GM12873 (cell line): ENCODE measurements around the gene SSUH2.

ENCODE experiments used
- CTCF ChIP-seq: IDR thresholded peaks from 2 replicates; pipeline ENCODE4 v1.5.1; 2012; ENCODE audit warnings: low read depth, mild to moderate bottlenecking, moderate library complexity, low read length, control low read depth; ENCODE audit not compliant: insufficient read depth; ENCODE audit errors: missing control alignments

SSUH2 gene

GRCh38 chr3:8651418-8652323, 7.1 kb upstream of the SSUH2 start:
- no peak for TF ChIP-seq CTCF

- TF ChIP-seq CTCF: no peak
Observed at GRCh38 chr3:8650583-8651416, 6.2 kb upstream of the SSUH2 start.

GRCh38 chr3:8649757-8650156, 5.2 kb upstream of the SSUH2 start:
- TF ChIP-seq CTCF: no peak

GRCh38 chr3:8648909-8649741, 4.5 kb upstream of the SSUH2 start:
- TF ChIP-seq CTCF: no peak

- TF ChIP-seq CTCF: no peak
Observed at GRCh38 chr3:8647137-8647985, 2.8 kb upstream of the SSUH2 start.

- no peak for TF ChIP-seq CTCF
Observed at GRCh38 chr3:8646313-8646938, 1.8 kb upstream of the SSUH2 start.
